ENCODE data around the gene WNK3.

WNK3 gene

DNA sequence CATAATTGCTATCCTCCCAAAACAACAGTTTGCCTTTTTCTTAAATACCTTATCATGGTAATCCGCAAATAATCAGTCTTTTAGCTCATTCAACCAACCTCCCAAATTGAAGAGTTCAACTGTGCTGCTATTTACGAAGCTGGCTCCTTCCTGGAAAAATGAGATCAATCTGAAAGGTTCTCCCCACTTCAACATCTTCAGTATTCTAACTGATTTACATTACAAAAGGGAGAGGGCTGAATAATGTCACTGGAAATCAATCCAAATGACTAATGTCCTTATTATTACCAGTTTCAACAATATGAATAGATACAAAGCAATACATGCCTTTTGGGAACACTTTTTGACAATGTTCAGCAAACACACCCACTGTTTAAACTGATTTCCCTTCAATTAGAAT lies 86.2 kb downstream of the WNK3 start:
- TF ChIP-seq, protein P1, sequence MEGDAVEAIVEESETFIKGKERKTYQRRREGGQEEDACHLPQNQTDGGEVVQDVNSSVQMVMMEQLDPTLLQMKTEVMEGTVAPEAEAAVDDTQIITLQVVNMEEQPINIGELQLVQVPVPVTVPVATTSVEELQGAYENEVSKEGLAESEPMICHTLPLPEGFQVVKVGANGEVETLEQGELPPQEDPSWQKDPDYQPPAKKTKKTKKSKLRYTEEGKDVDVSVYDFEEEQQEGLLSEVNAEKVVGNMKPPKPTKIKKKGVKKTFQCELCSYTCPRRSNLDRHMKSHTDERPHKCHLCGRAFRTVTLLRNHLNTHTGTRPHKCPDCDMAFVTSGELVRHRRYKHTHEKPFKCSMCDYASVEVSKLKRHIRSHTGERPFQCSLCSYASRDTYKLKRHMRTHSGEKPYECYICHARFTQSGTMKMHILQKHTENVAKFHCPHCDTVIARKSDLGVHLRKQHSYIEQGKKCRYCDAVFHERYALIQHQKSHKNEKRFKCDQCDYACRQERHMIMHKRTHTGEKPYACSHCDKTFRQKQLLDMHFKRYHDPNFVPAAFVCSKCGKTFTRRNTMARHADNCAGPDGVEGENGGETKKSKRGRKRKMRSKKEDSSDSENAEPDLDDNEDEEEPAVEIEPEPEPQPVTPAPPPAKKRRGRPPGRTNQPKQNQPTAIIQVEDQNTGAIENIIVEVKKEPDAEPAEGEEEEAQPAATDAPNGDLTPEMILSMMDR (IDR thresholded peaks at IDR 0.05; ENCODE audit: borderline replicate concordance, control extremely low read depth, extremely low read depth, insufficient read depth, missing control alignments): no peak
- no peak for DNase-seq (ENCODE audit: low spot score)
- in situ Hi-C loops (cut with MboI; ENCODE audit: low sequenced_read_pairs, unreplicated experiment): no loop called here

DNA sequence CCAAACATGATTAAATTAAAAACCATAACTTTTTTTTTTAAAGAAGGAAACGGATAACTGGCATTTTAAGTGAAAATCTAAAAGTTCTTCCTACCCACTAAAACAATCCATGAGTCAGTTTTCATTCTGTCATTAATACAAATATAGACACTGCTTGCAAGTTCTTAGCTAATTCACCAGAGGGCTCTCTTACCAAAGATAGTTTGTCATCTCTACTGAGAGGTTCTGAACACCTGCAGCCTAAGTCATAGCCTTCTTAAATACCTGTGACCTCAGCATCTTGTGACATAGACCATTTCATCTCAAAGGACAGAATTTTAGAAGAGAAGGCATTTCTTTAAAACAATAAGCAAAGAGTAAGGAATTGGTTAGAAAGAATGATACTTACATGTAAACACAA lies 109.5 kb downstream of the WNK3 start:
- peak; percentile 15 for DNase-seq (ENCODE audit: low spot score)
- TF ChIP-seq, protein P1 (IDR thresholded peaks at IDR 0.05; ENCODE audit: borderline replicate concordance, control extremely low read depth, extremely low read depth, insufficient read depth, missing control alignments): no peak
- in situ Hi-C loops (cut with MboI; ENCODE audit: low sequenced_read_pairs, unreplicated experiment): no loop called here

DNA sequence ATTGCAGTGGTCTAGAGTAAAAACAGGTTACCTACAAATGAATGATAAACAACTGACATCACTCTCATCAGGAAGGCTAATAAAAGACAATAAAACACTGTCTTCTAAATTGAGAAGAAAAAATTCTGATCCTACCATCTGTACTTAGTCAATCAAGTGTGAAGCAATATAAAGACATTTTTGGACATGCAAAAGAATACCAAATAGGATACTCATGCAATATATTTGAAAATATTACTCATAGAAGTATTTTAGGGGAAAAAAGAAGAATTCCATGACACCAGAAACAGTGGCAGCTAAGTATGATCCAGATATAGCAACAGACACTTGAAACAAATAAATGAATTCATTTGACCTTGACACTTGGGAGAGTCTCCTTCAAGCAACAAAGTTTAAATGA lies 111.0 kb downstream of the WNK3 start:
- in situ Hi-C loops (cut with MboI; ENCODE audit: low sequenced_read_pairs, unreplicated experiment): no loop called here
- TF ChIP-seq, protein P1 (IDR thresholded peaks at IDR 0.05; ENCODE audit: borderline replicate concordance, control extremely low read depth, extremely low read depth, insufficient read depth, missing control alignments): no peak
- DNase-seq (ENCODE audit: low spot score): no peak

DNA sequence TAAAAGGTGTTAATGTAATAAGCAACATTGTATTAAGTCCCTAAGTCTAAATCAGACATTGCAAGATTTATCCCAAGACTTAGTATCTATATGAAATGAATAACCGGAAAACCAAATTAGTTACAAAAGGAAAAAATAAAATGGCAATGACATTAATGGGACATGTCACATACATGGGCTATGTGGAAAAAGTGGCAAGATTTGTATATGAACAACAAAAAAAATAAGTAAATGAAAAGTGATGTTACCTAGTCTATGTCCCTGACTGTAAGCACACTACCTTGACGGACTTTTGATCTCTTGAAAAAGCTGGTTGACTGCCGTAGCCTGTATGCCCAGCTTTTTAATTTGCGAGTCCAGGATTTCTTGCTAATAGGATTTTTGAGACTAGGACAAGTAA lies 119.3 kb downstream of the WNK3 start:
- TF ChIP-seq, protein P1 (IDR thresholded peaks at IDR 0.05; ENCODE audit: borderline replicate concordance, control extremely low read depth, extremely low read depth, insufficient read depth, missing control alignments): no peak
- DNase-seq (ENCODE audit: low spot score): no peak

DNA sequence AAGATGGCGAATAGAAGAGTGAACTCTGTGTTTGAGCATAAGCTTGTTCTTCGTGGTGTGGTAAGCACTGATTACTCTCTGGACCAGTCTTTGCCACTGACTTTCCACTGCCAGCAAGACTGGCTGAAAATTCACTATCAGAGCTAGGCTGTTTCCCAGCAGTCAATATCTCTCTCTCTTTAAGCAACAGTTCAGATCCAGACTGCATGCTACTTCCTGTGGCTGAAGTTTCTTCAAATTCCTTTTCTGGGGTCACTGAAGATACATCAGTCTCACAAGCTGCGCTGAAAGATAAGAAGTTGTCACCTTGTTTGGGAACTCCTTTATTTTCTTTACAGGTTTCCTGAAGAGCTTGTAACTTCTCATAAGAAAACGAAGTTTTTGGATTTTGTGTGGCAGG lies 120.8 kb downstream of the WNK3 start:
- no peak for DNase-seq (ENCODE audit: low spot score)
- TF ChIP-seq, protein P1 (IDR thresholded peaks at IDR 0.05; ENCODE audit: borderline replicate concordance, control extremely low read depth, extremely low read depth, insufficient read depth, missing control alignments): no peak
- in situ Hi-C loops (cut with MboI; ENCODE audit: low sequenced_read_pairs, unreplicated experiment): no loop called here

More for the DNA sequence above, 119.3 kb downstream of the WNK3 start:
- in situ Hi-C loops (cut with MboI; ENCODE audit: low sequenced_read_pairs, unreplicated experiment): no loop called here

DNA sequence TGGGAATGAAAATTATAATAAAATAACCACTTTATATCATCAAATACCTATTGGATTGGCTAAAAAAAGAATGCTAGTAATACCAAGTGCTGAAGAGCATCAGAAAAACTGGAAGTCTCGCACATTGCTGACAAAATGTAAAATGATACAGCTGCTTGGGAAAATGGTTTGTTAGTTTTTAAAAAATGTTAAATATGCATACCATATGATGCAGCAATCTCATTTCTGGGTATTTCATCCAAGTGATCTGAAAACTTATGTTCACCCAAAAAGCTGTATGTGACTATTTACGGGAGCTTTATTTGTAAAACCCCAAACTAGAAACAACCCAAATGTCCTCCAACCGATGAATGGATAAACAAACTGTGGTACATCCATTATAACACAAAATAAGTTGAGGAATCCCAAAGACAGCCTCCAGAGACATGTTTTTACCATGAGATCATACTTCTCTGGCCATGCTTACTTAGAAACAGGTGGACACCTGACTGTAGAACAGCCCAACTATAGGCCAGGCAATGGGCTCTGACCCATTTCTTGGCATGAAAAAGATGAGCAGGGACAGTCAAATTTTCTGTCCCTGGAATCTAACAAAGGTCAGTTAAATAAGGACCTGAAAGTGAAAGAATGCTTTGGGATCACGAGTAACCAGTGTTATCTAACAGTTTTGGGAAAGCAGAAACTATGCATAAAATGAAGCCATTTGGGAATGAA lies 127.3 kb downstream of the WNK3 start:
- DNase-seq (ENCODE audit: low spot score): no peak
- in situ Hi-C loops (cut with MboI; ENCODE audit: low sequenced_read_pairs, unreplicated experiment): no loop called here
- TF ChIP-seq, protein P1 (IDR thresholded peaks at IDR 0.05; ENCODE audit: borderline replicate concordance, control extremely low read depth, extremely low read depth, insufficient read depth, missing control alignments): no peak

Data from GM13976 (cell line).